Measurements from ENCODE around the gene TMEM11. TPM values are rescaled to one million over a fixed set of nuclear protein-coding genes. Genes with fewer than 3 reads are reported as not detected.

The TMEM11 gene
- total RNA-seq, 1 experiment from 2014 or later: 23.4 TPM

DNA sequence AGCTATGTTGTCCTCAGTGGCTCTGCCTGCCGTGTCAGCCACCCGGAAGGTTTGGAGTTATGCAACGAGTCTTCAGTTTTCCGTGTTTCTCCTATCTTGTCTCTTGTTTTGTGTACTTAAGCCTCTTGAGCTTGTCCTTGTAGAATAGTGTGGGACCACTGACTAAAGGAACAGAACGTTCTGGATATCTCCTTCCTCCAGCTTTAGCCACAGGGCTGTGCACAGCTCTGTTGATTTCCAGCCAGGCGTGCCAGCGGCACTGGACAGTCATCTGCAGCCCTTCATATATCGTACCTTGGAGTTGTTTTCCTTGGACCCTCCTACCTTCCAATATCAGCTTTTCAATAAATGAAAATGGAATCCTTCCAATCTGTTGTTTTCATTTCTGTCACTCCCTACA lies 39.8 kb downstream of the TMEM11 start:
- no peak for ATAC-seq
- Histone ChIP-seq H3K4me3 (ENCODE audit: low read depth in 2 of 2, low read length in 2 of 2) (no peak overlapping the region), H3K27me3 (ENCODE audit: control insufficient read depth, insufficient read depth, low read length) (no peaks in the 10 kb centered on the region), H3K36me3 (ENCODE audit: control insufficient read depth, insufficient read depth, low read length) (no peaks in the 10 kb centered on the region), H3K9me3 (ENCODE audit: control insufficient read depth, insufficient read depth, low read depth, low read length) (no peaks in the 10 kb centered on the region), H3K4me1 (ENCODE audit: control insufficient read depth, insufficient read depth, low read length) (no peaks in the 10 kb centered on the region; the same call in 1 of the 2 replicates), H3K27ac (ENCODE audit: low read length) (no peak overlapping the region)
- no peak for DNase-seq (ENCODE audit: low read depth, low spot score)
- ChIA-PET POLR2A (no interaction called here), CTCF (no interaction called here)
- intact Hi-C loops (cut with micrococcal nuclease; ENCODE audit: unreplicated experiment) (no loop called here), in situ Hi-C loops (cut with HindIII; ENCODE audit: low pct_unique_long_range_greater_than_20kb, low sequenced_read_pairs) (no loop called here)
- BruUV-seq (replicated peaks): no TSS peak
- TF ChIP-seq, protein P1, sequence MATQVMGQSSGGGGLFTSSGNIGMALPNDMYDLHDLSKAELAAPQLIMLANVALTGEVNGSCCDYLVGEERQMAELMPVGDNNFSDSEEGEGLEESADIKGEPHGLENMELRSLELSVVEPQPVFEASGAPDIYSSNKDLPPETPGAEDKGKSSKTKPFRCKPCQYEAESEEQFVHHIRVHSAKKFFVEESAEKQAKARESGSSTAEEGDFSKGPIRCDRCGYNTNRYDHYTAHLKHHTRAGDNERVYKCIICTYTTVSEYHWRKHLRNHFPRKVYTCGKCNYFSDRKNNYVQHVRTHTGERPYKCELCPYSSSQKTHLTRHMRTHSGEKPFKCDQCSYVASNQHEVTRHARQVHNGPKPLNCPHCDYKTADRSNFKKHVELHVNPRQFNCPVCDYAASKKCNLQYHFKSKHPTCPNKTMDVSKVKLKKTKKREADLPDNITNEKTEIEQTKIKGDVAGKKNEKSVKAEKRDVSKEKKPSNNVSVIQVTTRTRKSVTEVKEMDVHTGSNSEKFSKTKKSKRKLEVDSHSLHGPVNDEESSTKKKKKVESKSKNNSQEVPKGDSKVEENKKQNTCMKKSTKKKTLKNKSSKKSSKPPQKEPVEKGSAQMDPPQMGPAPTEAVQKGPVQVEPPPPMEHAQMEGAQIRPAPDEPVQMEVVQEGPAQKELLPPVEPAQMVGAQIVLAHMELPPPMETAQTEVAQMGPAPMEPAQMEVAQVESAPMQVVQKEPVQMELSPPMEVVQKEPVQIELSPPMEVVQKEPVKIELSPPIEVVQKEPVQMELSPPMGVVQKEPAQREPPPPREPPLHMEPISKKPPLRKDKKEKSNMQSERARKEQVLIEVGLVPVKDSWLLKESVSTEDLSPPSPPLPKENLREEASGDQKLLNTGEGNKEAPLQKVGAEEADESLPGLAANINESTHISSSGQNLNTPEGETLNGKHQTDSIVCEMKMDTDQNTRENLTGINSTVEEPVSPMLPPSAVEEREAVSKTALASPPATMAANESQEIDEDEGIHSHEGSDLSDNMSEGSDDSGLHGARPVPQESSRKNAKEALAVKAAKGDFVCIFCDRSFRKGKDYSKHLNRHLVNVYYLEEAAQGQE (IDR thresholded peaks at IDR 0.05; ENCODE audit: insufficient read depth in 1 of 2, low read depth in 2 of 2, low read length in 1 of 2): no peak
- TF ChIP-seq POLR2AphosphoS5 (IDR thresholded peaks at IDR 0.05; ENCODE audit: low read depth, low read length): no peak
- no peak for TF ChIP-seq SIN3A (IDR thresholded peaks at IDR 0.05; ENCODE audit: borderline replicate concordance, insufficient read depth, low read depth, low read length)
- TF ChIP-seq, protein P2, sequence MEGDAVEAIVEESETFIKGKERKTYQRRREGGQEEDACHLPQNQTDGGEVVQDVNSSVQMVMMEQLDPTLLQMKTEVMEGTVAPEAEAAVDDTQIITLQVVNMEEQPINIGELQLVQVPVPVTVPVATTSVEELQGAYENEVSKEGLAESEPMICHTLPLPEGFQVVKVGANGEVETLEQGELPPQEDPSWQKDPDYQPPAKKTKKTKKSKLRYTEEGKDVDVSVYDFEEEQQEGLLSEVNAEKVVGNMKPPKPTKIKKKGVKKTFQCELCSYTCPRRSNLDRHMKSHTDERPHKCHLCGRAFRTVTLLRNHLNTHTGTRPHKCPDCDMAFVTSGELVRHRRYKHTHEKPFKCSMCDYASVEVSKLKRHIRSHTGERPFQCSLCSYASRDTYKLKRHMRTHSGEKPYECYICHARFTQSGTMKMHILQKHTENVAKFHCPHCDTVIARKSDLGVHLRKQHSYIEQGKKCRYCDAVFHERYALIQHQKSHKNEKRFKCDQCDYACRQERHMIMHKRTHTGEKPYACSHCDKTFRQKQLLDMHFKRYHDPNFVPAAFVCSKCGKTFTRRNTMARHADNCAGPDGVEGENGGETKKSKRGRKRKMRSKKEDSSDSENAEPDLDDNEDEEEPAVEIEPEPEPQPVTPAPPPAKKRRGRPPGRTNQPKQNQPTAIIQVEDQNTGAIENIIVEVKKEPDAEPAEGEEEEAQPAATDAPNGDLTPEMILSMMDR (IDR thresholded peaks at IDR 0.05): no peak
- TF ChIP-seq TCF7L2 (IDR thresholded peaks at IDR 0.05; ENCODE audit: low read depth, low read length): no peak

DNA sequence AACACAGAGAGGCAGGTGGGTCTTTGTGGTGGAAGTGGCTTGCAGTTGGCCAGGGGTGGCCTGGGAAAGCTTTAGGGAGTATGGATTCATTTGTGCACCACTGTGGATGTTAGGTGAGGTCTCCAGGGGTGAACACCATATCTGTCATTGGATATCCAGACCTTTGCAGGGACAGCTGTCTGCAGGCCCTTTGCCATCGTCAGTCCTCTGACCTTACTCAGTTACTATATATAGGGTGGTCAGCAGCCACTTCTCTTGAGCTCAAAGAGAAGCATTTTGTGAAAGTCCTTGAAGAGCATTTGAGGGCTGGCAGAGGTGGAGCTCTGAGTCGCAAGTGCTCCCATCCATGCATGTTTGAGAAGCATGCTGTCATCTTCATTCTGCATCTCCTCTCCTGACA lies 40.4 kb downstream of the TMEM11 start:
- no peaks in the 10 kb centered on the region; the same call in 1 of the 2 replicates for H3K4me1 ChIP-seq (ENCODE audit: control insufficient read depth, insufficient read depth, low read length)
- TF ChIP-seq SIN3A (IDR thresholded peaks at IDR 0.05; ENCODE audit: borderline replicate concordance, insufficient read depth, low read depth, low read length) (no peak), TCF7L2 (IDR thresholded peaks at IDR 0.05; ENCODE audit: low read depth, low read length) (no peak), POLR2AphosphoS5 (IDR thresholded peaks at IDR 0.05; ENCODE audit: low read depth, low read length) (no peak)
- TF ChIP-seq, protein P1 (IDR thresholded peaks at IDR 0.05; ENCODE audit: insufficient read depth in 1 of 2, low read depth in 2 of 2, low read length in 1 of 2): no peak
- TF ChIP-seq, protein P2 (IDR thresholded peaks at IDR 0.05): no peak
- no peaks in the 10 kb centered on the region for H3K36me3 ChIP-seq (ENCODE audit: control insufficient read depth, insufficient read depth, low read length)
- intact Hi-C loops (cut with micrococcal nuclease; ENCODE audit: unreplicated experiment) (no loop called here), in situ Hi-C loops (cut with HindIII; ENCODE audit: low pct_unique_long_range_greater_than_20kb, low sequenced_read_pairs) (no loop called here)
- ChIA-PET POLR2A (no interaction called here), CTCF (no interaction called here)
- ATAC-seq (no peak), DNase-seq (ENCODE audit: low read depth, low spot score) (no peak)
- H3K27ac ChIP-seq (ENCODE audit: low read length): no peak overlapping the region
- H3K9me3 ChIP-seq (ENCODE audit: control insufficient read depth, insufficient read depth, low read depth, low read length): no peaks in the 10 kb centered on the region
- H3K27me3 ChIP-seq (ENCODE audit: control insufficient read depth, insufficient read depth, low read length): no peaks in the 10 kb centered on the region
- BruUV-seq (replicated peaks): no TSS peak
- no peak overlapping the region for H3K4me3 ChIP-seq (ENCODE audit: low read depth in 2 of 2, low read length in 2 of 2)
